HTERT RPE-1 (cell line): Measurements from ENCODE around the gene CTNNA2.

Source experiments
- in situ Hi-C: fragments of 300-500 bp; cut with MboI; formaldehyde crosslinking; loops from 4 replicates; pipeline ENCODE4 v1.14.3; 2020; ENCODE audit warnings: low sequenced_read_pairs

The CTNNA2 gene

DNA sequence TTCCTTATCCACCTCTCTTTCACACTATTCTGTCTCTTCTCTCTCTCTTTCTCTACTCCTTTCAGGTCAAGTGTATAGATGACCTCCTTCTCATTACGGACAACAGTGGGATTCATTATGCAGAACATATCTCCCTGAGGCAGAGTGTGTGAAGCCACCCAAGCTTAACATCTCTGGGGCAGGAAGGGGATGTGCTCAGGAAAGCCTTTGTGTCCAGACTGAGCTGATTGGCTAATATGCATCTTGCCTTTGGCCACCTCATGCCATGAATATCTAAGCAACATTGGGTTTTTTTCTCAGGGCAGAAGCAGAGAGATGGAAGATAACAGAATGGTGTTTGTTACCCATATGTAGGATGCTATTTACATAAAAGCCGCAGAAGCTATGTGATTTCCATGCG, 1003.1 kb downstream of the CTNNA2 start:
- in situ Hi-C loops, result no loop called here

DNA sequence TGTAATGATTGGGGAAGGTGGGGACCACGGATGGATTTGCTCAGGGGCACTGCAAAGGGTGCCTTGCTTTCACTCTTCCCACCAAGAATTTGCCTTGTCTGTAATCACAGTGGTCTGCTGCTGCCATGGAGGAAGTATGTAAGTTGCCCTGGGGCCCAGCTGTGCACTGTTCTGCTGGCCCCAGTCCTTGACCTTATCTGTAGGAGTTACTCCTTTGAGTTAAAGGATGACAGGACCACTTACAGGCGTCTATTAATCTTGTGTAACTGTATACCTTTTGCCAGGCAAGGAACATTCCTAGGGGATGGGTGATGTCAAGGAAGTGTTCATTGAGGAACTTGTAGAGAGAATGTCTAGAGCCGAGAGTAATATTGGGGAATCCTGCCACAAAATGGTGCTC, 1004.5 kb downstream of the CTNNA2 start:
- in situ Hi-C loops, result no loop called here

DNA sequence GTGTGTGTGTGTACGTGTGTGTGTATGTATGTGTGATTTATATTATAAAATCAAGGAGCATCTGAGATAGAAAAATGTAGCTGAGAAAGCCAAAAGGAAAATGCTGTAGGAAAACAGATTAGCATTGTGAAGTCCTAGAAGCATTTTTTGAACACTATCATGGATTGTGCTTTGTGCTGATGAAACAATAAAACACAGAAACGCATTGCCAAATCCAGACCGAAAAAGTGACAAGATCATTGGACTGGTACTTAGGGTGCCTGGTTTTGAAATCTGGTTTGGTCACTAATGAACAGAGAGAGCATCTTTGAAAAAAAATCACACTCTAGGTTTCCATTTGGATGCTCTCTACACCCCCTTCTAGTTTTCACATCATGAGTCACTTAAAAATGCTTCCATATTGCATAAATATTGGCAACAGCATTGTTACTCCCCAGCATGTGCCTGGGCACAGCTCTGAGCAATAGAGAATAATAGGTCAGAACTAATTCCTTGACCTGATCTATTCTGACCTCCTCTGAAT, 1006.3 kb downstream of the CTNNA2 start:
- in situ Hi-C loops, result no loop called here

DNA sequence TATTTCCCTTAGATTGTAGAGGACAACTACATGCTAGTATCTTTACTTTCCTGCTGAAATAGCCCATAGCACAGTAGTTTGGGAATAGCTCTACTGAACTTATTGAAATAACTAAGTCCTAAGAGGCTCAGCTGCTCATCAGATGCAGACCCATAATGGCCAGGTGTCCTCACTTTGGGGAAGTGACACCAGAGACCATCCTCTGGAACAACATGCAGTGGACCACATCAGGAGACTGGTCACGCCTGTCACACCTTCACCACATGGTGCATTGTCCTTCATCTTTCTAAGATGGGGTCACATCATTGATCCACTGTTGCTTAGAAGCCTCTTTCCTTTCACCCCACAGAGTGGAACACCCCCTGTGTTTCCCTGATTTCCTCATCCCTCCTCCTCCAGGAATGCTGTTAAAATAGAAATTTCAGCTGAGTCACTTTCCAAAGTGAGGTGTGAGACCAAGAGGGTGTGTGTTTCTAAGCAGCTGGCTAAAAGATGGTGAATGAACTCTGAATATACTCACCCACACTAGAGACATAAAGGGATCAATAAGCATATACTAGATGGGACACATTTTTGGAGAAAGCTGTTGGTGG, 1006.9 kb downstream of the CTNNA2 start:
- in situ Hi-C loops, result no loop called here

DNA sequence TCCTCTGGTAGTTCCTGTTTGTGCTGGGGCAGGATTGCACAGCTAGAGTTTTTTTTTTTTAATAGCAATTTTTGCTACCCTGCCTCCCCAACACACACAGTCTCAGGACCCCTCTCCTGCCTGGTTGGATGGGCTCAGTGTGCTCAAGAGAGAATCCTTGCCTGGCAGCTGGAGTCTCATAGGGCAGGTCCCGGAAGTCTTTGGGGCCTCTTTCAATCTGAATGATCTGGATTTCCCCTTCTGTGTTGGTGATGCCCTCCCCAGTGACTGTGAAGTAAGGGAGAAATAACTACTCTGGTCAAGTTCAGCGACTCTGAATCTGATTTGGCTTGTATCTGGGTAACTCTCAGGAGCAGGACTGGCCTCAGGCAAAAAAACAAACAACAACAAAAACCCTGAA, 1012.3 kb downstream of the CTNNA2 start:
- in situ Hi-C loops, result no loop called here

DNA sequence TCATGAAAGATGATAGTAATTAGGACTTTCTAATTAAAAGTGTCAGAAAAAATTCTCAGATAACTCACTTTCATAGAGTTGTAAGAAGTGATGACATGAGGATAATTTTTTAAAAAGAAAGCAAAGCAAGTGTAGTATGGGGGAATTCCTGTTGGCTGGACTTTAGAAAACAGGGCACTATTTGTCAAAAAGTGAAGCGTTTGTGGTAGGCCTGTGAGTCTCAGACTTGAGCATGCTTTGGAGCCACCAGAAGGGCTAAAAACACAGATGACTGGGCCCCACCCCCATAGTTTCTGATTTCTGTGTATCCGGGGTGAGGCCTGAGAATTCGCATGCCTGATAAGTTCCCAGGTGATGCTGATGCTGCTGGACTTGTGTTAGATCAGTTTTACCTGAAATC, 1014.3 kb downstream of the CTNNA2 start:
- in situ Hi-C loops, result no loop called here

DNA sequence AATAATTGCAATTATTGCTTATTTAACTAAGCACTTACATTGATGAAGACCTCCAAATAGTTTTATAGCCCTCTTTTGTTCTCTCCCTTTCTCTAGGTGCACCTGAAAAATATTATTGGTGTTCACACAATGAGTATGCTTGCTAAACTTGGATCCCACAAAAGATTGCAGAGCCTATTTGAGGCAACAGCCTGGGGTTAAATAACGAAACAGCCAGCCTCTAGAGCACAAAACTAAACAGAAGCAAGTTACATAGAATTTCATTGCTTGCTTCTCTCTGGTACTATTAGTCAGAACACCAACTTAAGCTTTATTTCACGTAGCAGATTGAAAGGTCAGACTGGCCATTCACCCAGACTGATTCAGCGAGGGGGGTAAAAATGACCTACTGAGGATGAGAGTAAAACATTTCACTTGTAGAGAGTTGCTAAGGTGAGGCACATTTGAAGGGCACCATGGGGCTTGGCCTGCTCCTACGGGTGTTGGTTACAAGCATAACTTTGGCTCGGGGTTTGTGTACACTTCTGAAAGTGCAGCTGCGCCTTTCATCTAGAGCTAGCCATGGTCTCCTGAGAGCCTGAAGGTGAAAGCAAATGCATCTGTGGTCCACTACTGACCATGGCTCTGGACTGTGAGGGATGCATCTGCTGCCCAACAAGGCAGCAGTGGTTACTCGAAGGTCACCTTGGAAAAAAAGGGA, 1016.8 kb downstream of the CTNNA2 start:
- in situ Hi-C loops, result no loop called here

DNA sequence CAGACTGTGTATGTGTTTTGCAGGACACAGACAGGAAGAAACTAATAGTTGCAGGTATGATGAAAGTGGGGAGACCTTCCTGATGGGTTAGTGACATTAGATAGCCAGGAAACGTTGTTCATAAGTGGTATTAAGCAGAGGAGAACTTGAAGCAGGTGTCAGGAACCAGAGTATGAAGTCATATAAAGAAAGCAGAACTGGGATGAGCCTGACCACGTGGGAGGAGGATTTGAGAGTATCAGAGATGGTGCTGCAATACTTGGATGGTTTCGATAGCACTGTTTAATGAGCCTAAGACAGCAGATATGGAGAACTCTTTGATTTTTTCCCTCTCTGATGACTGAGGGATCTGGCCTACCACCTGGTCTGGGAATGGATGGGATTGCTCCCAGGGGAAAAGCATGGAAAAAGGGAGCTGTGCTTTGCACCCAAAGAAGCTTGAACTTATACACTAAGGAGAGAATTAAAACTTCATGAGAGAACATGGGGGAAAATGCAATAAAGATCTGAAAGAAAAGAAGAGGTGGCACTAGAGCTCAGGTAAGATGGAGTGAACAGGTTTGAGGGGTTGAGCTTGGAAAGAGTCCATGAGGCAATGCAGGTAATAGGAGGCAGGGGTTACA, 1017.7 kb downstream of the CTNNA2 start:
- in situ Hi-C loops, result no loop called here

DNA sequence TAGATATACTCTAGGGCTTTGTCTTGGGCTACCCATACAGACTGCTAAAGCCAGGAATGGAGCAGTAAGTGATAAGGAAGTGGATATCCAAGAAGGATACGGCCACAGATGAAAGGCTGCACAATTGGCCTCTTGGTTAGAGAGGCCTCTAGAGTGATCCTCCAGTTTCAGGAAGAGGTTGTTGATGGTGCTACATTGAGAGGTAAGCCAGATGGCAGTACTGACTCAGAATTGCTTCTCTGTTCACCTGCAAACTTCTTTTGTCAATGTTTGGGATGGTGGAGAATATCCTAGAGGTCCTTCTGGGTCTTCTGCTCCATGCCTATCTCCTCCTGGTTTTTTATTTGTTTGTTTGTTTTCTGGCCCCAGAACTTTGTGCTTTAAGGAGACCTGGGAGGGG, 1018.5 kb downstream of the CTNNA2 start:
- in situ Hi-C loops, result no loop called here

DNA sequence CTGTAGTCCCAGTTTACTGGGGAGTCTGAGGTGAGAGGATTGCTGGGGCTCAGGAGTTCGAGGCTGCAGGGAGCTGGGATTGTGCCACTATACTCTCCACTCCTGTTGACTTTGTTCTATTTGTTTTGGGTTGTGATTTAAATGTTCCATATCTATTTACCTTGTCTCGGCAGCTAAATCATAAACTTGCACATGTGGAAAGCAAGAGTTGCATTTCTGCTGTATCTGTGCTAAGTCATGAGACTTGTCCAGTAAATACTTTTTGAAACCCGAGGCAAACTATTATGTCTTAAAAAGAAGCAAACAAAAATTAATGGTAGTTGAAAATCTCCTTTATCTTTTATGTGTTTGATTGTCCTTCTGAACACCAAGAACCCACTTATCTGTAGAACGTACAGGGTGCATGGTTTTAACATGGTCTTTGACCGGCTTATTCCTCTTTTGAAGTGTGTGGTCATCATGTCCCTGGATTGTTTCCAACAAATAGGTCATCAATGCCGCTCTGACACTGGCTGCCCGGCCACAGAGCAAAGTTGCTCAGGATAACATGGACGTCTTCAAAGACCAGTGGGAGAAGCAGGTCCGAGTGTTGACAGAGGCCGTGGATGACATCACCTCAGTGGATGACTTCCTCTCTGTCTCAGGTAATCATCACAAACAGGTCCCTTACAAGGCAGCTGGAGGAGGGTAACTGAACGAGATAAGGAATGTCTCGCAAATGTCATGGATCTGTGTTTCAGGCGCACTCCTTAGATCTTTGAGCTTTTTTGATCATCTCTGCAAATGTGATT, 1032.8 kb downstream of the CTNNA2 start:
- in situ Hi-C loops, result no loop called here

DNA sequence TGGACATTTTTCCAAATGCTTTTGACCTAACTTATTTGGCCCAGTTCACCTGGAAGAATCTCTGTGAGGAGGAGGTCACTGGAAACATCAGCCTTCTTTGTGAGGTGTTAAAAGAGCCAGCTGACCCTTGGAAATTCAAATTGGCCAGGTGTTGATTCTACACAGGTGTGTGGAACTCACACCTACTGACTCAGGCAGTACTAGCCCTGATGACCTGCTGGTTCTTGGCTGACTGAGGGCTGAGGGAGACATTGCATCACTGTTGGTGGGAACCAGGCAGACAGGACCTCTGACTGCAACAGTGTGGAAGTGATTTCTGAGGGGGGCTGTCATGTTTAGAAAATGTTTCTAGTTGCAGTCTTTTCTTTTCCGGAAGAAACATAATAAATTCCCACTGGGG, 1033.9 kb downstream of the CTNNA2 start:
- in situ Hi-C loops, result no loop called here

DNA sequence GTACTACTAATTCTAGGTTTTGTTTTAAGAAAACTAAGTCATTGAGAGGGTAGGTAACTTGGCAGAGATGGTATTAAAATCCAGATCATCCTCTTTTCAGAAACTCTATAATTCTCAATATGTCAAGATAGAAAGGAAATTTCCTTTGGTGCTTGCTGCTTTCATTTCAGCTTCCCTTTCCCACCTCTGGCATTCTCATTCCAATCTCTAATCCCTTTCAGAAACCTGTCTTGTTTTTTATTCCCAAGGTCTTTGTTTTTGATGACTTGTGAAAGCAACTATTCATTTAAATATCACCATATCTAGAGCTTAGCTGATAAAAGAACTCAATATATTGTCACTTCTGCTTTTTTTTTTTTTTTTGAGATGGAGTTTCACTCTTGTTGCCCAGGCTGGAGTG, 1034.5 kb downstream of the CTNNA2 start:
- in situ Hi-C loops, result no loop called here

DNA sequence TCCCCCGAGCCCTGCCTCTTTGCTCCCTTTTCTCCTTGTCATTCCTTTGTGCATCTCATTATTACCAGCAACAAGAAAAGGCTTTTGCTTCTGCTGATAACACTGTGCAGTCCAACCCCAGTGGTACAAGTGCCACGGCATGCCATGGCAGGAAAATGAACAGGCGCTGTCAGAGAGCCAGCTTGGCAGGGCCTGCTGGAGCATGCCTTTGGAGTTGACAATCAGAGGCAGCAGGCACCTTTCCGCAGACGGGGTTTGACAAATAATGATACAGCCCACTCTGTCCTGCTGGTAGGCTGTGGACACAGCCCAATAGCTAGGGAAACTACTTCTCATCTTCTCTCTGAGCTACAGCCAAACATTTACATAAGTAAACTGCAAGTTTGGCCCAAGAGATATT, 1035.6 kb downstream of the CTNNA2 start:
- in situ Hi-C loops, result no loop called here

DNA sequence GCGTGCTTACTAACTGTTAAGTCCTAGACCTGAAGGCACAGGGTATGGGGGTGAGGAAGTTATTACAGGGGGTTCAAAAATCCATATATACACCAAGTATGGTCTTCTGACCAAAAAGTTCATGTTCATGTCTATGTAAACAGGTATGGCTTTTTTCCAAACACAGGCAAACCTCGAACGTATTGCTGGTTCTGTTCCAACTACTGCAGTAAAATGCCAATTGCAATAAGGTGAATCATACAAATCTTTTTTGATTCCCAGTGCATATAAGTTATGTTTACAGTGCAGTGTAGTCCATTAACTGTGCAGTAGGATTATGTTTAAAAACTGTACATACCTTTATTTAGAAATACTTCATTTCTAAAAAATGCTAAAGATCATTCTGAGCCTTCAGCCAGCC, 1037.0 kb downstream of the CTNNA2 start:
- in situ Hi-C loops, result no loop called here

DNA sequence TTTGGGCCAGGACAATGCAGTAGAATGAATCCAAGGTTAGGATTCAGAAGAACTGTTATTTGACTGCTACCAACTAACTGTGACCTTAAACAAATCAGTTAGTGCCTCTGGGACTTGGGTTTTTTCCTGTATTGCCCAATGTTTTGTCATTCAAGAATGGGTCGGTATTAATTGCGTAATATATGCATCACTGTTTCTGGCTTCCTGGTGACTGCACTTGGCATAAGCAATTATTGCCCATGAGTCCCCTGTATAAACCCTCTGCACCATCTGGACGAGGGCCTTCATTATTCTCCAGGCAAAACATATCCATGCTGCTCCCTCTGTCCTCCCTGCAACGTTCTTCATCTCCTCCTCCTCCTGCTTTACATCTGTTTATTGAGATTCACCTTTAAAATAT, 1047.5 kb downstream of the CTNNA2 start:
- in situ Hi-C loops, result no loop called here

DNA sequence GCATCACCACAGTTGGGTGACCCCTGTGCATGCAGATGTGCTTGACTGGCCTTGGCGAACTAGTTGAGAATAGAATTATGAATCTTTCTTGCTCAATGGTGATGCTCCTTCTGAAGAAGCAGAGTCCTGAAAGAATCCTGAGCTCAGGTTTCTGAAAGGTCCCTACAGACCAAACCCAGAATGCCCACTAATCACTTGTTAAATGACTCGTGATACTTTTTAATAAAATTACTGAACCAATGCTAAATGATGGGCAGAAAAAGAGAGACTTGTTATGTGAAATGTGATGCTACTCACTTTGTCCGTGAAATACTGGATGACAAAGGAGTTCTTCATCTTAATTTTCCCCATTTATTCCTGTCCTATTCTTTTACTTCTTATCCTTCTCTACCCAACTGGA, 1055.2 kb downstream of the CTNNA2 start:
- in situ Hi-C loops, result no loop called here

DNA sequence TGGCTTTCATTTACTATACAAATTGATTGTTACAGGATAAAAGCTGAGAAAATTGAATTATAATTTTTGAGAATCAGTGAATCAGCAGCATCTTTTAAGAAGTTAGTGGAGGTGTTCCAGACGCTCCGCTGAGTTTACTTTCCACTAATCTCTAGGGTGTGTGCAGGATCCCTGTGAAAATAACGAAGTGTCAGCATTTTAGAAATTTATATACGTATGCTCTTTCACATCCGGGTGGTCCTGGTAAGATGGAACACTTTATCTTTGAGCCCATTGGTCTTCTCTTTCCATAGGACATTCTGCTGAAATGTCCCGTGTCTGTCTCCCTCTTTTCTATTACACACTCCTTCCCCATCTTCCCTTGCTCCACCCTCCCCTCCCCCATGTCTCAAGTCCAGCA, 1060.3 kb downstream of the CTNNA2 start:
- in situ Hi-C loops, result no loop called here

DNA sequence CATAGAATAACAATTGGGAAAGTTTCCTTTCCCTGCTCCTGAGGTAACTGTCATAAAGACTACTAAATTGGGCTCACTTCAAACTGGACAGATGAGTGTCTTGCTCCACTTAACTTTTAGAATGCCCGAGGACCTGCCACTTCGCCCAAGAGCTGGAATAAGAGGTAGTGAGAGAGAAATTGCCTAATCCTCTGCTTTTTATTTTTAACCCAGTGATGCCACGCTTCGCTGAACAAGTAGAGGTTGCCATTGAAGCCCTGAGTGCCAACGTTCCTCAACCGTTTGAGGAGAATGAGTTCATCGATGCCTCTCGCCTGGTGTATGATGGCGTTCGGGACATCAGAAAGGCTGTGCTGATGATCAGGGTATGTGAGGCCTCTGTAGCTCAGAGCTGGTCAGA, 1061.1 kb downstream of the CTNNA2 start:
- in situ Hi-C loops, result no loop called here

DNA sequence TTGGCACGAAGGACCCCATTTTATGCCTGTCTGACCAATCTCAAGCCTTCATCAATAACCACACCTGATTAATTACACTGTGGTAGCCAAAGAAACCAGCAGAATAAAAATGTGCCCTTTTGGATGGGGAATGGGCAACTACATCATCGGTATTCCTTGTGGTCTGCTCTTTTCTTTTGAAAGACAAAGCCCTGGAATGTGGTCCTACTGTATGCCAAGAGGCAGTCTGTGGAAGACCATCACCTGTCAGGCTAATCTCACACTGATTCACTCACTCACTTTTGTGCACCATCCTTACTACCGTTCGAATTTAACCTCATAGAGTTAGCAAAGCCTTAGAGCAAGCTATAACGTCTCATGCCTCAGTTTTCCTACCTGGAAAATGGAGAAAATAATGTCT, 1066.9 kb downstream of the CTNNA2 start:
- in situ Hi-C loops, result no loop called here

DNA sequence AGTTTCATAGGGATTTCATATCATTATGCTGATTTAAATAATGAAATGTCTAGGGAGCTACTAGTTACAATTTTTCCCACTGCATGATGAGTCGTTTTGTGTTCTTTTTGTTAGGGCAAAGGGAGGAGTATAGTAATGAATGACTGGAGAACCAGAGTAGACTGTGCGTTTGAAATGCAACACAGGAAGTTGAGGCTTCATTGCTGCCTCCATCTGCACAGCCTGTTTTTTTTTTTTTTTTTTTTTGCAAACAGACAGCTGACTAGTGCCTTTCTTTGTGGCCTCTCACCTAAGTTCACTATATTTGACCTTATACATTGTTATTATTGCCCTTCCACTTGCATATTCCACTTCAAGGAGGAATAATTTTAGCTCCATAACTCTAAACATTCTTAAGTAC, 1078.4 kb downstream of the CTNNA2 start:
- in situ Hi-C loops, result no loop called here

DNA sequence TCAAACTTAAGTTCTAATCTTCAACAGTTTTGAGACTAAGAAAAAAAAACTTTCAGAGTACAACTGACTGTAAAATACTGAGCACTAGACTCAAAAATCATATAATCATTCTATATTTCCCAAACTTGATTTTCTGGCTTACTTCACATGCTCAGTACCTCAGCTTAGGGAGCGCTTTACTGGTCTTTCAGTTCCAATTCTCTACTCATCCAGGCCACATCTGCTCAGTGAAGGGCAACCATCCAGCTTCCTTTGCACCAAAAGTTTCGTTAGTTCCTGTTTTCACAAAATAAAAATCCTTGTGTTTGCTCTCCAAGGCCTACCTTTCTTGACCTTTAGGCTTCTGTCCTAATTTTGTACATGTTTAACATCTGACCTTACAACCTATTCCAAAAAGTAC, 1079.3 kb downstream of the CTNNA2 start:
- in situ Hi-C loops, result no loop called here

DNA sequence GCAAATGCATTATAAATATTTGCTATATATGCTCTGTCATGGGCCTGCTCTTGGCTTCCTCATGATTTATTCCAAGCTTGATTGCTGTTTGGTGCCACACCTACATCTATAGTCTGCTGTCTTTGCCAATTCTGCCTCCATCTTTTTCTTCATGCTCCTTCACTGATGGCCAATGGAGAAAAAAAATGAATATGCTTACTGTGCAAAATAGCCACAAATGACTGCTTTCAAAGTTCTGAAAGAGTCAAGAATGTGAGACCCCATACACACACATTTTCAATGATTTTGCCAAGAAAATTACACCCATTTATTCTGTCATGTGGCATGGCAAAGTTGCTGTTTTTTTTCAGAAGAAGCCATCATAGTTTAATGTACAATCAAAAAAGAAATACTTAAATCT, 1097.3 kb downstream of the CTNNA2 start:
- in situ Hi-C loops, result no loop called here
